ENCODE data around the gene SMURF1.
"Not testable (repeated sequence)": the region's sequence is repeated elsewhere in the genome, so short reads cannot be mapped to it uniquely, and the experiment has no call there.

SMURF1 gene

GRCh38 chr7:99050971-99051370, 92.9 kb downstream of the SMURF1 start:
- no peak for DNase-seq (ENCODE audit: low spot score)

- DNase-seq (ENCODE audit: low spot score): no peak
Measured at GRCh38 chr7:99047526-99048077, 96.3 kb downstream of the SMURF1 start.

- DNase-seq (ENCODE audit: low spot score): no peak
Measured at GRCh38 chr7:99046722-99047121, 97.2 kb downstream of the SMURF1 start.

GRCh38 chr7:99046262-99046661, 97.6 kb downstream of the SMURF1 start:
- not testable (repeated sequence) for DNase-seq (ENCODE audit: low spot score)

DNA sequence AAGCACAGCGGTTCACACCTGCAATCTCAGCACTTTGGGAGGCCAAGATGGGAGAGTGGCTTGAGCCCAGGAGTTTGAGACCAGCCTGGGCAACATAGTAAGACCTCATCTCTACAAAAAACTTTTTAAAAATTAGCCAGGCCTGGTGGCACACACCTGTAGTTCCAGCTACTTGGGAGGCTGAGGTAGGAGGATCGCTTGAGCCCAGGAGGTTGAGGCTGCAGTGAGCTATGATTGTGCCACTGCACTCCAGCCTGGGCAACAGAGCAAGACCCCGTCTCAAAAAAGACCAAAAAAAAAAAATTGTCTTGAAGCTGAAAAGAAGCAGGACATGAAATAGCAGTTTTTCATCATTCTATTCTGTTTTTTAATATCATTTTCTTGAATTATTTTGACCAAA, 99.0 kb downstream of the SMURF1 start:
- not testable (repeated sequence) for DNase-seq (ENCODE audit: low spot score)

DNA sequence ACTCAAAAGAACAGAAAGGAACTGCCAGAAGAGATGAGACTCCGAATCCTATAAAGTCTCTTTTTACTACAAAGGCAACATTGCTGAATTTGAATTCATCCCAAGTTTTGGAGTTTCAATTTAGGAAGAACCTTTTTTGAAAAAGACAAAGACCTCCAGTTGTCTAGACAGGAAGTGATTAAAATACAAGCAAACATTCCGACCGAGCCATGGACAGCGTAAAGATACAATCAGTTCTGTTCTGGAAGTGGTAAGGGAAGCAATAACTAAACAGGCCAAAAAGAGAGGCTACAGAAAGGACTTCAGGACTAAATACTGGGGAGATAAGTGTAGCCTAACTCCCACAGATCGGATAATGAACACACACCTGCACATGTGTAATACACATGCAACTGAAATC, 101.0 kb downstream of the SMURF1 start:
- DNase-seq (ENCODE audit: low spot score): no peak

- DNase-seq (ENCODE audit: low spot score): peak; percentile 23
Measured at GRCh38 chr7:99041526-99041925, 102.4 kb downstream of the SMURF1 start.

- peak; percentile 89 for DNase-seq (ENCODE audit: low spot score)
Measured at GRCh38 chr7:99040104-99040958, 103.6 kb downstream of the SMURF1 start.

GRCh38 chr7:99039384-99039891, 104.5 kb downstream of the SMURF1 start:
- DNase-seq (ENCODE audit: low spot score): no peak

DNA sequence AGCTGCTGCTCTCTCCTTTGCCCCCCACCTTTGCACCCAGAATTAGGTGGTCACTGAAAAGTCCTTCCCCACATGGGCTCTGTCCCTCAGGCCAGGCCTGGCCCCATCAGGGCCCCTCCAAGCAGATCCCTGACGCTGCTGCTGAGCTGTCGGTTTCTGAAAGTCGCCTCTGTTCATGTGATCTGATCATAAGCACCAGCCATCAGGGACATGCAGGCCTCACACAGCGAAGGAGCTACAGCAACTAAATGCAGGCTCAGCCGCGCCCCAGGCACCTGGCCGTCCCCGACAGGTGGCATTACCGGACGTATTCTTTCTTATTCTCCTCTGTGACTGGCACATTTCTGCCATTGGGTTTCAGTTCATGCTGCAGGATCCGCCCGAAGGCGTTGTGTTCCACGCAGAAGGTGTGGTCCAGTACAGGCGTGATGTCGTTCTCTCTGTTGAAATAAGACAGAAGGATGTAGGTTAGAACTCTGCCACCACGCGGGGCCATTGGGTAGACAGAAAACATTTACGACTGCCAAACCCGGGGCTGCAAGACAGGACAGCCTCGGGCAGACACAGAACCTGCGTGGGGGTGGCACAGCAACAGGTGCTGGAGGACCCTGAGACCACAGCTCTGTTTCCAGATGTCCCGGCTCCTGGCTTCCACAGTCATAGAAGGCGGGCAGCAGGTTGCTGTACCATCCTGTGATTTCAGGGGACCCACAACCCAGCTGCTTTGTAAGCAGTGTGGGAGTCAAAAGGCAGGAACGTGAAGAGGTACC, 105.6 kb downstream of the SMURF1 start:
- no peak for DNase-seq (ENCODE audit: low spot score)

- DNase-seq (ENCODE audit: low spot score): peak; percentile 37
Measured at GRCh38 chr7:99037327-99037940, 106.5 kb downstream of the SMURF1 start.

GRCh38 chr7:99036546-99037111, 107.3 kb downstream of the SMURF1 start:
- peak; percentile 37 for DNase-seq (ENCODE audit: low spot score)

GRCh38 chr7:99035723-99036545, 108.0 kb downstream of the SMURF1 start:
- DNase-seq (ENCODE audit: low spot score): no peak

DNA sequence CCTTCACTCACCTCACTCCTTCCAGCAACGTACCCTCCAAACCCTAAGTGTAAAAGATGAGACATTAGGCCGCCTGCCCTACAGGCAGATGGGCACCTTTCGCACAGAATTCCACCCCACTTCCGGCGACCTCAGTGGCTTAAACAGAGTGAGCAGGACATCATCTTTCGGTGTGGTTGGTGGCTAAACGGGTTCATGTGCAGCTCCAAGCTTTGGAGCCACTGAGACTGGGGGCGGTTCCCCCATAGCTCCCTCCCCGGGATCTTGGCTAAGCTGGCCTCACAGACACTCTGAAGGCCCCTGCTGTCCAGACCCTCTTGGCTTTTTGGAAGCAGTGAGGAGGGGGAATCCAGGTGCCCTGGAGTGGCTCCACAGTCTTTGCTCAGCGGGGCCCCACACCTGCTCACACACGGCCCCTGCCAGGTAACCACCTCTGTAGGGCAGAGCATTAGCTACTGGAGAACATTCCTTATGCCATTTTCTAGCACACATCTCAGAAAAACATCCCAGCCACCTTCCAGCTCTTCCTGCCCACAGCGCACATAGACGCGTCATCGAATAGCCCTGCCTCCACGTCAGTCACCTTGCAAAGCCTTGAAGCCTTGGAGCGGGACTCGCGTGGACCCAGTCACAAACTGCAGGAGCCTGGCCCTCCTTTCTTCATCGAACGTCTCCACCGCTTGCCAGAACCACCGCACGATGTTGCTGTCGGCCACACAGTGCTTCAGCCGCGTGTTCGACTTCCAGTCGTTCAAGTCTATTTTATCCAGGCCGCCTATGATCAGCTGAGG, 108.8 kb downstream of the SMURF1 start:
- no peak for DNase-seq (ENCODE audit: low spot score)

DNA sequence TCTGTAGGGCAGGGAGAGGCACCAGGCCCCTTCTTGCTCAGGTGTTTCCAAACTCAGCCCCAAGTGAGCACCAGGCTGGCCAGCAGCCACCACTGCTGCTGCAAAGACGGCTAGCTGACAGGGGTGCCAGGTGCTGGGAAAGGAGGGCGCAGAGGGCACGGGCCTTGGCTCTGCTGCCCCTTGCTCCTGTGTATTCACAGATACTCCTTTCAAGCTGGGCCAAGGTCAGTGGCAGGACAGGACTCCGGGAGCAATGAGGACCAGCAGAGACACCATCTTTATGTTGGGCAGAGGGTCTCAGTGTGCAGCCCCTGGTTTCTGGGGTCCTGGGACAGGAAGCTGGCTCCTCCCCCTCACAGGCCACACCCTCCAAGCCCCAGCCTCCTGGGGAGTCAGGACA, 110.1 kb downstream of the SMURF1 start:
- no peak for DNase-seq (ENCODE audit: low spot score)

DNA sequence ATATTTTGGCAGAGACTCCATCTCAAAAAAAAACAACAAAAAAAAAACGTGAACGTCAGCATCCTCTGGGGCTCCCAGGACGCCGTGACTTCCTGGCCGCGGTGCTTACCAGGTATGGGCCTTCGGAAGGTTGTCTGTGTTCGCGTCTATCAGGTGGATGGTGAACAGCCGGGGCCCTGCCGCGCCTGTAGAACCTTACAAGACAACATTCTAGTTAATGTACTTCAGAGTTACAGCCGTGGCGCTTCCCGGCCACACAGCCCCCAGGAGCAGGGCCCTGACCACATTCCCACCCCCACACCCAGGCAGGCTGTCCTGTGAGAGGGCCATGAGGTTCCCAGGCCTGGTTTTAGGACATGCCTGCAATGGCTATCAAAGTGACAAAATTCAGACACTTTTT, 111.0 kb downstream of the SMURF1 start:
- DNase-seq (ENCODE audit: low spot score): no peak

- DNase-seq (ENCODE audit: low spot score): no peak
Measured at GRCh38 chr7:99031496-99031895, 112.4 kb downstream of the SMURF1 start.

- no peak for DNase-seq (ENCODE audit: low spot score)
Measured at GRCh38 chr7:99030951-99031350, 113.0 kb downstream of the SMURF1 start.

- no peak for DNase-seq (ENCODE audit: low spot score)
Measured at GRCh38 chr7:99030457-99030856, 113.5 kb downstream of the SMURF1 start.
